ENCODE data around the gene CDC42SE1.

The CDC42SE1 gene

GRCh38 chr1:151008244-151009205 lies 50.9 kb downstream of the CDC42SE1 start, which contains the start of gene PRUNE1:
PRUNE1 (plus strand) TSS chr1:151008449; CDS start chr1:151008633, 184 bp downstream.
- peak; percentile 99 for DNase-seq (ENCODE audit: low spot score)

GRCh38 chr1:151007853-151008243 lies 51.6 kb downstream of the CDC42SE1 start:
- DNase-seq (ENCODE audit: low spot score): no peak

- peak; percentile 91 for DNase-seq (ENCODE audit: low spot score)
Measured at GRCh38 chr1:151006327-151007052, 52.9 kb downstream of the CDC42SE1 start, which contains the start of gene MINDY1. MINDY1 (minus strand) TSS chr1:151006902; CDS start chr1:151002617, 4,285 bp downstream.

GRCh38 chr1:151005729-151006319 lies 53.6 kb downstream of the CDC42SE1 start:
- no peak for DNase-seq (ENCODE audit: low spot score)

- DNase-seq (ENCODE audit: low spot score): no peak
Measured at GRCh38 chr1:151003180-151003579, 56.2 kb downstream of the CDC42SE1 start.

- no peak for DNase-seq (ENCODE audit: low spot score)
Measured at GRCh38 chr1:151002611-151003010, 56.8 kb downstream of the CDC42SE1 start.

- no peak for DNase-seq (ENCODE audit: low spot score)
Measured at GRCh38 chr1:151002051-151002450, 57.4 kb downstream of the CDC42SE1 start.

- DNase-seq (ENCODE audit: low spot score): no peak
Measured at GRCh38 chr1:151001602-151002001, 57.8 kb downstream of the CDC42SE1 start.
